GM12873 (cell line): ENCODE data around the gene SCUBE1.

Experiments used
- CTCF ChIP-seq: IDR thresholded peaks from 2 replicates; pipeline ENCODE4 v1.5.1; 2012; ENCODE audit warnings: low read depth, mild to moderate bottlenecking, moderate library complexity, low read length, control low read depth; ENCODE audit not compliant: insufficient read depth; ENCODE audit errors: missing control alignments

Gene SCUBE1

GRCh38 chr22:43168471-43169309, 174.5 kb downstream of the SCUBE1 start:
- no peak for TF ChIP-seq CTCF

- TF ChIP-seq CTCF = no peak
Observed at GRCh38 chr22:43167001-43167589, 176.1 kb downstream of the SCUBE1 start.

GRCh38 chr22:43166132-43166930, 176.8 kb downstream of the SCUBE1 start:
- no peak for TF ChIP-seq CTCF

- no peak for TF ChIP-seq CTCF
Observed at GRCh38 chr22:43164636-43165035, 178.5 kb downstream of the SCUBE1 start.

GRCh38 chr22:43163241-43163795, 179.9 kb downstream of the SCUBE1 start:
- no peak for TF ChIP-seq CTCF

- TF ChIP-seq CTCF = no peak
Observed at GRCh38 chr22:43162412-43163150, 180.6 kb downstream of the SCUBE1 start.
